H9 (cell line): Measurements from ENCODE around the gene ARF5. TPM values are rescaled to one million over a fixed set of nuclear protein-coding genes. Genes with fewer than 3 reads are reported as not detected.

ENCODE experiments used
- DNase-seq: peaks from one replicate; pipeline ENCODE4 v3.0.0-alpha.2; 2017
- H2AFZ ChIP-seq: one replicate; pipeline ENCODE4 v1.6.1; 2013; ENCODE audit warnings: mild to moderate bottlenecking, low read length, control low read depth, moderate library complexity
- H2AK5ac ChIP-seq: 2 replicates; pipeline ENCODE4 v1.6.1; 2013; ENCODE audit warnings: low read length, control low read depth, mixed read lengths; ENCODE audit not compliant: insufficient read length
- H2BK120ac ChIP-seq: one replicate; pipeline ENCODE4 v1.6.1; 2013; ENCODE audit warnings: low read depth, mild to moderate bottlenecking, low read length, control low read depth, inconsistent platforms; ENCODE audit not compliant: poor library complexity, severe bottlenecking
- H2BK12ac ChIP-seq: 2 replicates; pipeline ENCODE4 v1.6.1; 2013; ENCODE audit warnings: low read length, control low read depth, mixed read lengths, low read depth; ENCODE audit not compliant: insufficient read length
- H2BK15ac ChIP-seq: 2 replicates; pipeline ENCODE4 v1.6.1; 2013; ENCODE audit warnings: low read depth, low read length, control low read depth
- H2BK20ac ChIP-seq: one replicate; pipeline ENCODE4 v1.6.1; 2013; ENCODE audit warnings: low read depth, mild to moderate bottlenecking, low read length, control low read depth, inconsistent platforms; ENCODE audit not compliant: poor library complexity, severe bottlenecking
- H2BK5ac ChIP-seq: 2 replicates; pipeline ENCODE4 v1.6.1; 2013; ENCODE audit warnings: low read length, control low read depth, mixed read lengths; ENCODE audit not compliant: insufficient read length
- H3K14ac ChIP-seq: 2 replicates; pipeline ENCODE4 v1.6.1; 2013; ENCODE audit warnings: low read length, control low read depth; ENCODE audit not compliant: insufficient read depth
- H3K18ac ChIP-seq: 2 replicates; pipeline ENCODE4 v1.6.1; 2013; ENCODE audit warnings: low read depth, mild to moderate bottlenecking, mixed read lengths, low read length, control low read depth; ENCODE audit not compliant: insufficient read length
- H3K23ac ChIP-seq: 2 replicates; pipeline ENCODE4 v1.6.1; 2013; ENCODE audit warnings: low read length, control low read depth, mixed read lengths, low read depth; ENCODE audit not compliant: insufficient read length
- H3K23me2 ChIP-seq: 2 replicates; pipeline ENCODE4 v1.6.1; 2013; ENCODE audit warnings: low read depth, mild to moderate bottlenecking, mixed read lengths, low read length, control low read depth; ENCODE audit not compliant: insufficient read length, poor library complexity, severe bottlenecking
- H3K27ac ChIP-seq: 2 replicates; pipeline ENCODE4 v1.5.1; 2013; ENCODE audit warnings: low read length, control low read depth, mixed read lengths, low read depth; ENCODE audit not compliant: insufficient read length
- H3K27me3 ChIP-seq: 2 replicates; pipeline ENCODE4 v1.6.1; 2013; ENCODE audit warnings: low read length, control low read depth, inconsistent platforms; ENCODE audit not compliant: insufficient read depth
- H3K4ac ChIP-seq: 2 replicates; pipeline ENCODE4 v1.6.1; 2013; ENCODE audit warnings: low read depth, mild to moderate bottlenecking, control low read depth, inconsistent platforms, low read length, moderate library complexity
- H3K4me1 ChIP-seq: 2 replicates; pipeline ENCODE4 v1.6.1; 2013; ENCODE audit warnings: low read length, control low read depth, inconsistent platforms; ENCODE audit not compliant: insufficient read depth
- H3K4me2 ChIP-seq: 2 replicates; pipeline ENCODE4 v1.6.1; 2013; ENCODE audit warnings: low read length, control low read depth, mixed read lengths; ENCODE audit not compliant: insufficient read length, insufficient read depth
- H3K56ac ChIP-seq: 2 replicates; pipeline ENCODE4 v1.6.1; 2013; ENCODE audit warnings: low read depth, mild to moderate bottlenecking, mixed read lengths, low read length, control low read depth; ENCODE audit not compliant: insufficient read length
- H3K79me1 ChIP-seq: 2 replicates; pipeline ENCODE4 v1.6.1; 2013; ENCODE audit warnings: low read depth, mild to moderate bottlenecking, moderate library complexity, low read length, control low read depth, inconsistent platforms; ENCODE audit not compliant: insufficient read depth, poor library complexity, severe bottlenecking
- H3K79me2 ChIP-seq: 2 replicates; pipeline ENCODE4 v1.6.1; 2013; ENCODE audit warnings: low read length, control low read depth, inconsistent platforms; ENCODE audit not compliant: insufficient read depth
- H3K9ac ChIP-seq: 2 replicates; pipeline ENCODE4 v1.6.1; 2013; ENCODE audit warnings: low read length, control low read depth, mixed read lengths; ENCODE audit not compliant: insufficient read length; ENCODE audit errors: extremely low read depth
- H3K9me3 ChIP-seq: one replicate; pipeline ENCODE4 v1.6.1; 2013; ENCODE audit warnings: low read depth, low read length, inconsistent platforms; ENCODE audit not compliant: control insufficient read depth
- H3T11ph ChIP-seq: one replicate; pipeline ENCODE4 v1.6.1; 2013; ENCODE audit warnings: mild to moderate bottlenecking, low read length, control low read depth, inconsistent platforms
- H4K20me1 ChIP-seq: one replicate; pipeline ENCODE4 v1.6.1; 2013; ENCODE audit not compliant: control insufficient read depth, insufficient read length, insufficient read depth
- H4K5ac ChIP-seq: 2 replicates; pipeline ENCODE4 v1.6.1; 2013; ENCODE audit warnings: low read depth, mild to moderate bottlenecking, mixed read lengths, low read length, control low read depth; ENCODE audit not compliant: insufficient read length
- H4K8ac ChIP-seq: replicated peaks from 2 replicates; pipeline ENCODE4 v1.6.1; 2013; ENCODE audit warnings: low read length, control low read depth, mixed read lengths, low read depth; ENCODE audit not compliant: insufficient read length
- H4K91ac ChIP-seq: 2 replicates; pipeline ENCODE4 v1.6.1; 2013; ENCODE audit warnings: low read depth, mild to moderate bottlenecking, moderate library complexity, mixed read lengths, low read length, control low read depth; ENCODE audit not compliant: insufficient read length
- H3K27ac Mint-ChIP-seq, 3 experiments: 2 replicates in 2 of 3; 3 replicates in 1 of 3; pipeline ENCODE4 v1.8.0; 2020 to 2021; ENCODE audit warnings: mixed read lengths in 3 of 3, mild to moderate bottlenecking in 1 of 3, moderate library complexity in 1 of 3
- H3K27me3 Mint-ChIP-seq: 2 replicates; pipeline ENCODE4 v1.8.0; 2021; ENCODE audit warnings: low read depth, mild to moderate bottlenecking, moderate library complexity, mixed read lengths
- H3K36me3 Mint-ChIP-seq, 3 experiments: 2 replicates in 2 of 3; 3 replicates in 1 of 3; pipeline ENCODE4 v1.8.0; 2020 to 2021; ENCODE audit warnings: low read depth in 3 of 3, mixed read lengths in 3 of 3; ENCODE audit not compliant: insufficient read depth in 1 of 3
- H3K4me1 Mint-ChIP-seq, 2 experiments: 2 replicates each; pipeline ENCODE4 v1.8.0; 2020; ENCODE audit warnings: mixed read lengths in 2 of 2
- H3K4me3 Mint-ChIP-seq, 2 experiments: 2 replicates in 1 of 2; 3 replicates in 1 of 2; pipeline ENCODE4 v1.8.0; 2020 to 2021; ENCODE audit warnings: mild to moderate bottlenecking in 2 of 2, mixed read lengths in 2 of 2, moderate library complexity in 1 of 2
- H3K9me3 Mint-ChIP-seq, 2 experiments: 2 replicates in 1 of 2; 3 replicates in 1 of 2; pipeline ENCODE4 v1.8.0; 2020; ENCODE audit warnings: mild to moderate bottlenecking in 2 of 2, mixed read lengths in 2 of 2, moderate library complexity in 1 of 2
- WGBS: extraction: QIAGEN DNeasy Blood & Tissue Kit; methylation state at CpG from one replicate; pipeline ENCODE4 v1.1.7; 2013; ENCODE audit warnings: missing lambda C conversion rate, low lambda C conversion rate, mixed read lengths; ENCODE audit not compliant: insufficient read length; ENCODE audit errors: extremely low coverage; 5-methylcytosine and 5-hydroxymethylcytosine counted together
- total RNA-seq: library from RNA; stranded (reverse); gene quantifications from 2 replicates; pipeline ENCODE4 v1.2.1, GENCODE V29; 2021
- TF ChIP-seq, protein P1 (sequence below): fragments of 200-600 bp; sonication (generic); conservative IDR thresholded peaks from 3 replicates; pipeline ENCODE4 v1.8.0; 2021; ENCODE audit warnings: antibody characterized with exemption, mild to moderate bottlenecking

Gene ARF5
- total RNA-seq, 1 experiment from 2014 or later, result 169 TPM

DNA sequence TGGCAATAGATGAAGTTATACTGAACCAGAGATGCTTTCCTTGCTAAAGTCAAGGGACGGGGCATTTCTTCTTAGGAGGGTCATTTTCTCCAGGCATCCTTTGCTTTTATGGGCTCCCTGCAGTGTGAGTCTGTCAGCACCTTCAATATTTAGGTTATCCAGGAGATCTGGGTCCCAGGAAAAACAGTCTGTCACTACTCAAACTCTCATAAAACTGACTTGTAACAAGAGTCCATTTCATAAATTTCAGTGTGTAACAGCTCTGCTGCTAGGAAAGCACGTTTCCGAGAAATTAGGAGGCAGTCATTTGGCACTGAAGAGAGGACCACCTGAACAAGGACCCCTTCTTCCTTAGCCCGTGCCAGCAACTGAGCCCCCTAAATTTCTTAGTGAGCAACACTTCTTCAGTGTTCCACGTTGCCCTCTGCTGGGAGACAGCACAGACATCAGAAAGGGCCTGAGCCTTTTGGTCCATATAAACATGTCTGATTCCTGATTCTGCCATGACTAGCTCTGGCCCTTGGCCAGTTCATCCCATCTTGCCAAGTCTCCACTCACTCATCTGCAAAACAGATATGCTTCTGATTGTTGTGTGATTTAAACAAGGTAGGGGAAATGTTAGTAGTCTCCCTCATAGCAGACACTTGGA, 10.1 kb upstream of the ARF5 start:
- no peaks in the 10 kb centered on the region for H3K23me2 ChIP-seq
- no peak overlapping the region for H3K14ac ChIP-seq
- no peaks in the 10 kb centered on the region for H3K4me1 ChIP-seq
- H2BK20ac ChIP-seq, result no peak overlapping the region
- H2BK5ac ChIP-seq, result no peak overlapping the region
- no peak overlapping the region for H4K91ac ChIP-seq
- no peaks in the 10 kb centered on the region for H3K27me3 Mint-ChIP-seq
- no peak overlapping the region for H2AFZ ChIP-seq
- H3K18ac ChIP-seq, result no peak overlapping the region
- H3K4me3 Mint-ChIP-seq, result no peak overlapping the region
- no peak overlapping the region for H3K27ac Mint-ChIP-seq
- TF ChIP-seq, protein P1, sequence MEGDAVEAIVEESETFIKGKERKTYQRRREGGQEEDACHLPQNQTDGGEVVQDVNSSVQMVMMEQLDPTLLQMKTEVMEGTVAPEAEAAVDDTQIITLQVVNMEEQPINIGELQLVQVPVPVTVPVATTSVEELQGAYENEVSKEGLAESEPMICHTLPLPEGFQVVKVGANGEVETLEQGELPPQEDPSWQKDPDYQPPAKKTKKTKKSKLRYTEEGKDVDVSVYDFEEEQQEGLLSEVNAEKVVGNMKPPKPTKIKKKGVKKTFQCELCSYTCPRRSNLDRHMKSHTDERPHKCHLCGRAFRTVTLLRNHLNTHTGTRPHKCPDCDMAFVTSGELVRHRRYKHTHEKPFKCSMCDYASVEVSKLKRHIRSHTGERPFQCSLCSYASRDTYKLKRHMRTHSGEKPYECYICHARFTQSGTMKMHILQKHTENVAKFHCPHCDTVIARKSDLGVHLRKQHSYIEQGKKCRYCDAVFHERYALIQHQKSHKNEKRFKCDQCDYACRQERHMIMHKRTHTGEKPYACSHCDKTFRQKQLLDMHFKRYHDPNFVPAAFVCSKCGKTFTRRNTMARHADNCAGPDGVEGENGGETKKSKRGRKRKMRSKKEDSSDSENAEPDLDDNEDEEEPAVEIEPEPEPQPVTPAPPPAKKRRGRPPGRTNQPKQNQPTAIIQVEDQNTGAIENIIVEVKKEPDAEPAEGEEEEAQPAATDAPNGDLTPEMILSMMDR, result peak; percentile 54
- no peak overlapping the region for H2BK120ac ChIP-seq
- H3K79me1 ChIP-seq, result no peaks in the 10 kb centered on the region
- no peak overlapping the region for H2BK15ac ChIP-seq
- no peaks in the 10 kb centered on the region for H3K9me3 ChIP-seq
- no peaks in the 10 kb centered on the region for H3K79me2 ChIP-seq
- no peak for DNase-seq
- H3K36me3 Mint-ChIP-seq, result peaks cover 8 to 20% (median 17%) of the 10 kb centered on the region in 3 experiments
- no peaks in the 10 kb centered on the region for H3K27me3 ChIP-seq
- H3K4me1 Mint-ChIP-seq, result no peaks in the 10 kb centered on the region
- H3K9ac ChIP-seq, result no peak overlapping the region
- no peak overlapping the region for H4K5ac ChIP-seq
- no peak overlapping the region for H2BK12ac ChIP-seq
- no peaks in the 10 kb centered on the region for H3K9me3 Mint-ChIP-seq
- no peak overlapping the region for H3K4me2 ChIP-seq
- no CpG with 5 or more reads among the region's 5 CpGs for WGBS
- H3K27ac ChIP-seq, result no peak overlapping the region
- H3K23ac ChIP-seq, result no peak overlapping the region
- no peak overlapping the region for H4K8ac ChIP-seq
- no peak overlapping the region for H3K56ac ChIP-seq
- H3K4ac ChIP-seq, result no peak overlapping the region
- H4K20me1 ChIP-seq, result no peaks in the 10 kb centered on the region
- H3T11ph ChIP-seq, result no peak overlapping the region
- no peak overlapping the region for H2AK5ac ChIP-seq
